HEK293T (cell line): Measurements from ENCODE around the gene GARNL3.

ENCODE experiments used
- CTCF ChIA-PET: fragments of 350-600 bp; formaldehyde crosslinking; extraction: SDS; loops from one replicate; lab custom pipeline; 2021; ENCODE audit warnings: antibody characterized with exemption, inconsistent platforms; lab: Yijun Ruan, JAX
- POLR2A ChIA-PET: fragments of 350-600 bp; formaldehyde crosslinking; extraction: SDS; loops from one replicate; lab custom pipeline; 2020; ENCODE audit warnings: antibody characterized with exemption, inconsistent platforms; lab: Yijun Ruan, JAX
- DNase-seq: peaks from one replicate; pipeline ENCODE4 v3.0.0; 2012; ENCODE audit warnings: mixed read lengths; ENCODE audit errors: extremely low spot score
- ARNT ChIP-seq: fragments of 450-650 bp; IDR thresholded peaks from 2 replicates; pipeline ENCODE4 v1.6.1; 2017; ENCODE audit warnings: mild to moderate bottlenecking
- BHLHE40 ChIP-seq: fragments of 450-650 bp; IDR thresholded peaks from 2 replicates; pipeline ENCODE4 v1.6.1; 2016; ENCODE audit warnings: mild to moderate bottlenecking, moderate library complexity, borderline replicate concordance
- CTBP1 ChIP-seq: fragments of 450-650 bp; IDR thresholded peaks from 2 replicates; pipeline ENCODE4 v1.6.1; 2016; ENCODE audit warnings: borderline replicate concordance
- ELF4 ChIP-seq: fragments of 450-650 bp; IDR thresholded peaks from 2 replicates; pipeline ENCODE4 v1.6.1; 2017; ENCODE audit warnings: antibody characterized with exemption
- FOXA1 ChIP-seq: fragments of 450-650 bp; IDR thresholded peaks from 2 replicates; pipeline ENCODE4 v1.6.1; 2016; ENCODE audit warnings: mild to moderate bottlenecking
- FOXK2 ChIP-seq: fragments of 450-650 bp; IDR thresholded peaks from 2 replicates; pipeline ENCODE4 v1.6.1; 2016; ENCODE audit warnings: mild to moderate bottlenecking
- FOXM1 ChIP-seq: fragments of 450-650 bp; IDR thresholded peaks from 2 replicates; pipeline ENCODE4 v1.6.1; 2017; ENCODE audit warnings: mild to moderate bottlenecking, borderline replicate concordance
- HDGF ChIP-seq: fragments of 450-650 bp; IDR thresholded peaks from 2 replicates; pipeline ENCODE4 v1.6.1; 2017; ENCODE audit warnings: antibody characterized with exemption, borderline replicate concordance
- L3MBTL2 ChIP-seq: fragments of 450-650 bp; conservative IDR thresholded peaks from 2 replicates; pipeline ENCODE4 v1.6.1; 2016; ENCODE audit warnings: mild to moderate bottlenecking
- LEF1 ChIP-seq: fragments of 450-650 bp; IDR thresholded peaks from 2 replicates; pipeline ENCODE4 v1.6.1; 2017; ENCODE audit warnings: mild to moderate bottlenecking, borderline replicate concordance
- NFRKB ChIP-seq: fragments of 450-650 bp; IDR thresholded peaks from 2 replicates; pipeline ENCODE4 v1.6.1; 2016; ENCODE audit warnings: mild to moderate bottlenecking, moderate library complexity
- PKNOX1 ChIP-seq: fragments of 450-650 bp; IDR thresholded peaks from 2 replicates; pipeline ENCODE4 v1.6.1; 2016
- SP1 ChIP-seq: fragments of 450-650 bp; IDR thresholded peaks from 2 replicates; pipeline ENCODE4 v1.6.1; 2017
- SUZ12 ChIP-seq: fragments of 450-650 bp; IDR thresholded peaks from 2 replicates; pipeline ENCODE4 v1.6.1; 2016; ENCODE audit warnings: mild to moderate bottlenecking
- TARDBP ChIP-seq: fragments of 450-650 bp; IDR thresholded peaks from 2 replicates; pipeline ENCODE4 v1.6.1; 2016
- ZNF384 ChIP-seq: fragments of 450-650 bp; IDR thresholded peaks from 2 replicates; pipeline ENCODE4 v1.6.1; 2016

Gene GARNL3

GRCh38 chr9:127417131-127418036 is 152.8 kb downstream of the GARNL3 start:
- POLR2A ChIA-PET = interaction anchor here (0.8 kb wide), 1 partner anchor 20 kb away, joined by 3 read pairs; the partner anchor contains the start of gene SLC2A8
- no peak for DNase-seq
- TF ChIP-seq LEF1 (no peak), NFRKB (no peak), BHLHE40 (no peak), SP1 (no peak), HDGF (no peak), SUZ12 (no peak), CTBP1 (no peak), ZNF384 (no peak), PKNOX1 (no peak), FOXA1 (no peak), L3MBTL2 (no peak)
- CTCF ChIA-PET = interaction anchor here (1.5 kb wide), 1 partner anchor 57 kb away, joined by 4 read pairs; no protein-coding TSS in a partner anchor

- ChIA-PET POLR2A (interaction anchor here (0.8 to 1.0 kb wide), 2 partner anchors 11 to 21 kb away, joined by 3 read pairs; partner anchors contain the start of gene SLC2A8), CTCF (interaction anchor here (0.6 to 1.5 kb wide), 2 partner anchors 57 to 173 kb away, joined by 4 read pairs; no protein-coding TSS in a partner anchor)
- TF ChIP-seq PKNOX1 (0 out of 2 replicates have a peak, but pooled peaks have one; percentile 23), BHLHE40 (no peak), ELF4 (no peak), NFRKB (no peak), FOXK2 (no peak)
- peak; percentile 57 for DNase-seq
Observed at GRCh38 chr9:127418037-127418471, 153.5 kb downstream of the GARNL3 start.

GRCh38 chr9:127419348-127419747 is 154.8 kb downstream of the GARNL3 start:
- no peak for TF ChIP-seq FOXM1
- CTCF ChIA-PET = interaction anchor here (0.5 kb wide), 1 partner anchor 1047 kb away, joined by 4 read pairs; no protein-coding TSS in a partner anchor
- POLR2A ChIA-PET = no interaction called here
- DNase-seq = no peak

GRCh38 chr9:127421057-127421456 is 156.5 kb downstream of the GARNL3 start:
- TF ChIP-seq NFRKB (no peak), FOXA1 (no peak), SUZ12 (no peak), LEF1 (no peak), BHLHE40 (no peak), SP1 (no peak), TARDBP (no peak), FOXM1 (no peak), ARNT (no peak), L3MBTL2 (no peak), PKNOX1 (no peak)
- ChIA-PET CTCF (no interaction called here), POLR2A (no interaction called here)
- no peak for DNase-seq

- DNase-seq = no peak
- ChIA-PET CTCF (no interaction called here), POLR2A (interaction anchor here (1.2 to 2.7 kb wide), 3 partner anchors 22 to 207 kb away, joined by 3 to 18 read pairs (median 3); partner anchors contain the start of gene SLC2A8)
- no peak for TF ChIP-seq FOXM1
- TF ChIP-seq LEF1 = no peak
- TF ChIP-seq ZNF384 = no peak
- no peak for TF ChIP-seq L3MBTL2
Observed at GRCh38 chr9:127422133-127422782, 157.7 kb downstream of the GARNL3 start.

- no peak for DNase-seq
- ChIA-PET POLR2A (interaction anchor here (0.8 to 2.7 kb wide), 7 partner anchors 15 to 208 kb away, joined by 3 to 18 read pairs (median 4); partner anchors contain the start of gene SLC2A8), CTCF (interaction anchor here (0.7 kb wide), 1 partner anchor 217 kb away, joined by 3 read pairs; no protein-coding TSS in a partner anchor)
- TF ChIP-seq ARNT (no peak), HDGF (no peak), NFRKB (no peak)
Observed at GRCh38 chr9:127422787-127423186, 158.2 kb downstream of the GARNL3 start.
